Amniotic epithelial cell (primary cell): ENCODE results near the gene USP17L12.
"Not testable (repeated sequence)": the region's sequence is repeated elsewhere in the genome, so short reads cannot be mapped to it uniquely, and the experiment has no call there.

Experiments used
- DNase-seq: peaks from one replicate; pipeline ENCODE4 v3.0.0-alpha.2; 2010; ENCODE audit warnings: low read depth

The USP17L12 gene, protein sequence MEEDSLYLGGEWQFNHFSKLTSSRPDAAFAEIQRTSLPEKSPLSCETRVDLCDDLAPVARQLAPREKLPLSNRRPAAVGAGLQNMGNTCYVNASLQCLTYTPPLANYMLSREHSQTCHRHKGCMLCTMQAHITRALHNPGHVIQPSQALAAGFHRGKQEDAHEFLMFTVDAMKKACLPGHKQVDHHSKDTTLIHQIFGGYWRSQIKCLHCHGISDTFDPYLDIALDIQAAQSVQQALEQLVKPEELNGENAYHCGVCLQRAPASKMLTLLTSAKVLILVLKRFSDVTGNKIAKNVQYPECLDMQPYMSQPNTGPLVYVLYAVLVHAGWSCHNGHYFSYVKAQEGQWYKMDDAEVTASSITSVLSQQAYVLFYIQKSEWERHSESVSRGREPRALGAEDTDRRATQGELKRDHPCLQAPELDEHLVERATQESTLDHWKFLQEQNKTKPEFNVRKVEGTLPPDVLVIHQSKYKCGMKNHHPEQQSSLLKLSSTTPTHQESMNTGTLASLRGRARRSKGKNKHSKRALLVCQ

DNA sequence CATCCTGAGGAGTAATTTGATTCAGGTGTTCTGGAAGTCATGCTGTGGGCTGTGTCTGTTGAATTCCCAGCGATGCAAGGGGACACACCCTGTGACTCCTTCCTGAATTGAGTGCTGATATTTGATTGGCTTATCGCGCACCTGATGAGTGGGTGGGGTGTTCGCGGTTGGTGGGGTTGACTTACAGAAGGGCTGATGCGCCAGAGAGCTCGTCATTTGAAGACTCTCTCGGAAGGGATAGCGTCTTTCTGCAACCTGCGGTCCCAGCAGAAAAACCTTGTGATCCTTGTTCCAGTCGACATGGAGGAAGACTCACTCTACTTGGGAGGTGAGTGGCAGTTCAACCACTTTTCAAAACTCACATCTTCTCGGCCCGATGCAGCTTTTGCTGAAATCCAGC lies at the start of gene USP17L12:
Gene USP17L12, plus strand, starts transcription at position 301 of the 400 bp plus-strand sequence. Its CDS starts 0 bp downstream, at position 301.
- DNase-seq: not testable (repeated sequence)

DNA sequence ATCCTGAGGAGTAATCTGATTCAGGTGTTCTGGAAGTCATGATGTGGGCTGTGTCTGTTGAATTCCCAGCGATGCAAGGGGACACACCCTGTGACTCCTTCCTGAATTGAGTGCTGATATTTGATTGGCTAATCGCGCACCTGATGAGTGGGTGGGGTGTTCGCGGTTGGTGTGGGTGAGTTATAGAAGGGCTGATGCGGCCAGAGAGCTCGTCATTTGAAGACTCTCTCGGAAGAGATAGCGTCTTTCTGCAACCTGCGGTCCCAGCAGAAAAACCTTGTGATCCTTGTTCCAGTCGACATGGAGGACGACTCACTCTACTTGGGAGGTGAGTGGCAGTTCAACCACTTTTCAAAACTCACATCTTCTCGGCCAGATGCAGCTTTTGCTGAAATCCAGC lies 9.6 kb upstream of the USP17L12 start, which contains the start of gene USP17L10:
Gene USP17L10, plus strand, starts transcription at position 301 of the 400 bp plus-strand sequence. Its CDS starts 0 bp downstream, at position 301.
- DNase-seq: not testable (repeated sequence)

DNA sequence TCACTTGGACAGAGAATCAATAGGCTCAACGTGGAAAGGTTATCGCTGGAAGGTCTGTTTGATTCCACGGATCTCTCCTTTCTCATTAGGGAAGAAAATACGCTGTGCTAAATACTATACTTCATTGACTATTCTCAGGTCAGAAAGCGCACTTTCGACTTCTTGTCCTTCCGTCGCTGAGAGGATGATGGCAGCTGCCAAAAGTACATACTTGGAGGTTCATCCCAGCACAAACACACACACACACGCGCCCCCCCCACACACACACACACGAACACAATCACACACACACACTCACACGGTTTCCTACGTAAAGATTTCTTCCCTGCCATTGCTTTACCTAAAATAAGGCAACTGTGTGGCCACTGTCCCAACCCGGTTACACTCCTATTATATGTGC lies 5.3 kb upstream of the USP17L12 start:
- not testable (repeated sequence) for DNase-seq

DNA sequence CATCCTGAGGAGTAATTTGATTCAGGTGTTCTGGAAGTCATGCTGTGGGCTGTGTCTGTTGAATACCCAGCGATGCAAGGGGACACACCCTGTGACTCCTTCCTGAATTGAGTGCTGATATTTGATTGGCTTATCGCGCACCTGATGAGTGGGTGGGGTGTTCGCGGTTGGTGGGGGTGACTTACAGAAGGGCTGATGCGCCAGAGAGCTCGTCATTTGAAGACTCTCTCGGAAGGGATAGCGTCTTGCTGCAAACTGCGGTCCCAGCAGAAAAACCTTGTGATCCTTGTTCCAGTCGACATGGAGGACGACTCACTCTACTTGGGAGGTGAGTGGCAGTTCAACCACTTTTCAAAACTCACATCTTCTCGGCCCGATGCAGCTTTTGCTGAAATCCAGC lies 4.8 kb upstream of the USP17L12 start, which contains the start of gene USP17L11:
Gene USP17L11, plus strand, starts transcription at position 301 of the 400 bp plus-strand sequence. Its CDS starts 0 bp downstream, at position 301.
- not testable (repeated sequence) for DNase-seq

DNA sequence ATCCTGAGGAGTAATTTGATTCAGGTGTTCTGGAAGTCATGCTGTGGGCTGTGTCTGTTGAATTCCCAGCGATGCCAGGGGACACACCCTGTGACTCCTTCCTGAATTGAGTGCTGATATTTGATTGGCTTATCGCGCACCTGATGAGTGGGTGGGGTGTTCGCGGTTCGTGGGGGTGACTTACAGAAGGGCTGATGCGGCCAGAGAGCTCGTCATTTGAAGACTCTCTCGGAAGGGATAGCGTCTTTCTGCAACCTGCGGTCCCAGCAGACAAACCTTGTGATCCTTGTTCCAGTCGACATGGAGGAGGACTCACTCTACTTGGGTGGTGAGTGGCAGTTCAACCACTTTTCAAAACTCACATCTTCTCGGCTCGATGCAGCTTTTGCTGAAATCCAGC lies 4.6 kb downstream of the USP17L12 start, which contains the start of gene USP17L13:
Gene USP17L13, plus strand, starts transcription at position 301 of the 400 bp plus-strand sequence. Its CDS starts 0 bp downstream, at position 301.
- DNase-seq: not testable (repeated sequence)

DNA sequence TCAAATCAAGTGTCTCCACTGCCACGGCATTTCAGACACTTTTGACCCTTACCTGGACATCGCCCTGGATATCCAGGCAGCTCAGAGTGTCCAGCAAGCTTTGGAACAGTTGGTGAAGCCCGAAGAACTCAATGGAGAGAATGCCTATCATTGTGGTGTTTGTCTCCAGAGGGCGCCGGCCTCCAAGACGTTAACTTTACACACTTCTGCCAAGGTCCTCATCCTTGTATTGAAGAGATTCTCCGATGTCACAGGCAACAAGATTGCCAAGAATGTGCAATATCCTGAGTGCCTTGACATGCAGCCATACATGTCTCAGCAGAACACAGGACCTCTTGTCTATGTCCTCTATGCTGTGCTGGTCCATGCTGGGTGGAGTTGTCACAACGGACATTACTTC lies 10.3 kb downstream of the USP17L12 start:
- not testable (repeated sequence) for DNase-seq

DNA sequence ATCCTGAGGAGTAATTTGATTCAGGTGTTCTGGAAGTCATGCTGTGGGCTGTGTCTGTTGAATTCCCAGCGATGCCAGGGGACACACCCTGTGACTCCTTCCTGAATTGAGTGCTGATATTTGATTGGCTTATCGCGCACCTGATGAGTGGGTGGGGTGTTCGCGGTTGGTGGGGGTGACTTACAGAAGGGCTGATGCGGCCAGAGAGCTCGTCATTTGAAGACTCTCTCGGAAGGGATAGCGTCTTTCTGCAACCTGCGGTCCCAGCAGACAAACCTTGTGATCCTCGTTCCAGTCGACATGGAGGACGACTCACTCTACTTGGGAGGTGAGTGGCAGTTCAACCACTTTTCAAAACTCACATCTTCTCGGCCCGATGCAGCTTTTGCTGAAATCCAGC lies 14.1 kb downstream of the USP17L12 start, which contains the start of gene USP17L15:
Gene USP17L15, plus strand, starts transcription at position 301 of the 400 bp plus-strand sequence. Its CDS starts 0 bp downstream, at position 301.
- DNase-seq: not testable (repeated sequence)

DNA sequence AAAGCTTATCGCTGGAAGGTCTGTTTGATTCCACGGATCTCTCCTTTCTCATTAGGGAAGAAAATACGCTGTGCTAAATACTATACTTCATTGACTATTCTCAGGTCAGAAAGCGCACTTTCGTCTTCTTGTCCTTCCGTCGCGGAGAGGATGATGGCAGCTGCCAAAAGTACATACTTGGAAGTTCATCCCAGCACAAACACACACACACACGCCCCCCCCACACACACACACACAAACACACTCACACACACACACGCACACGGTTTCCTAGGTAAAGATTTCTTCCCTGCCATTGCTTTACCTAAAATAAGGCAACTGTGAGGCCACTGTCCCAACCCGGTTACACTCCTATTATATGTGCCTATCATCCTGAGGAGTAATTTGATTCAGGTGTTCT lies 18.5 kb downstream of the USP17L12 start:
- DNase-seq: not testable (repeated sequence)

DNA sequence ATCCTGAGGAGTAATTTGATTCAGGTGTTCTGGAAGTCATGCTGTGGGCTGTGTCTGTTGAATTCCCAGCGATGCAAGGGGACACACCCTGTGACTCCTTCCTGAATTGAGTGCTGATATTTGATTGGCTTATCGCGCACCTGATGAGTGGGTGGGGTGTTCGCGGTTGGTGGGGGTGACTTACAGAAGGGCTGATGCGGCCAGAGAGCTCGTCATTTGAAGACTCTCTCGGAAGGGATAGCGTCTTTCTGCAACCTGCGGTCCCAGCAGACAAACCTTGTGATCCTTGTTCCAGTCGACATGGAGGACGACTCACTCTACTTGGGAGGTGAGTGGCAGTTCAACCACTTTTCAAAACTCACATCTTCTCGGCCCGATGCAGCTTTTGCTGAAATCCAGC lies 23.6 kb downstream of the USP17L12 start, which contains the start of gene USP17L17:
Gene USP17L17, plus strand, starts transcription at position 301 of the 400 bp plus-strand sequence. Its CDS starts 0 bp downstream, at position 301.
- not testable (repeated sequence) for DNase-seq

DNA sequence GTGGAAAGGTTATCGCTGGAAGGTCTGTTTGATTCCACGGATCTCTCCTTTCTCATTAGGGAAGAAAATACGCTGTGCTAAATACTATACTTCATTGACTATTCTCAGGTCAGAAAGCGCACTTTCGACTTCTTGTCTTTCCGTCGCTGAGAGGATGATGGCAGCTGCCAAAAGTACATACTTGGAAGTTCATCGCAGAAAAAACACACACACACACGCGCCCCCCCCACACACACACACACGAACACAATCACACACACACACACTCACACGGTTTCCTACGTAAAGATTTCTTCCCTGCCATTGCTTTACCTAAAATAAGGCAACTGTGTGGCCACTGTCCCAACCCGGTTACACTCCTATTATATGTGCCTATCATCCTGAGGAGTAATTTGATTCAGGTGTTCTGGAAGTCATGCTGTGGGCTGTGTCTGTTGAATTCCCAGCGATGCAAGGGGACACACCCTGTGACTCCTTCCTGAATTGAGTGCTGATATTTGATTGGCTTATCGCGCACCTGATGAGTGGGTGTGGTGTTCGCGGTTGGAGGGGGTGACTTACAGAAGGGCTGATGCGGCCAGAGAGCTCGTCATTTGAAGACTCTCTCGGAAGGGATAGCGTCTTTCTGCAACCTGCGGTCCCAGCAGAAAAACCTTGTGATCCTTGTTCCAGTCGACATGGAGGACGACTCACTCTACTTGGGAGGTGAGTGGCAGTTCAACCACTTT lies 28.2 kb downstream of the USP17L12 start, which contains the start of gene USP17L18:
Gene USP17L18, plus strand, starts transcription at position 678 of the 728 bp plus-strand sequence. Its CDS starts 0 bp downstream, at position 678.
- DNase-seq: peak; percentile 0

DNA sequence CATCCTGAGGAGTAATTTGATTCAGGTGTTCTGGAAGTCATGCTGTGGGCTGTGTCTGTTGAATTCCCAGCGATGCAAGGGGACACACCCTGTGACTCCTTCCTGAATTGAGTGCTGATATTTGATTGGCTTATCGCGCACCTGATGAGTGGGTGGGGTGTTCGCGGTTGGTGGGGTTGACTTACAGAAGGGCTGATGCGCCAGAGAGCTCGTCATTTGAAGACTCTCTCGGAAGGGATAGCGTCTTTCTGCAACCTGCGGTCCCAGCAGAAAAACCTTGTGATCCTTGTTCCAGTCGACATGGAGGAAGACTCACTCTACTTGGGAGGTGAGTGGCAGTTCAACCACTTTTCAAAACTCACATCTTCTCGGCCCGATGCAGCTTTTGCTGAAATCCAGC lies 33.1 kb downstream of the USP17L12 start, which contains the start of gene USP17L19:
Gene USP17L19, plus strand, starts transcription at position 301 of the 400 bp plus-strand sequence. Its CDS starts 0 bp downstream, at position 301.
- not testable (repeated sequence) for DNase-seq

DNA sequence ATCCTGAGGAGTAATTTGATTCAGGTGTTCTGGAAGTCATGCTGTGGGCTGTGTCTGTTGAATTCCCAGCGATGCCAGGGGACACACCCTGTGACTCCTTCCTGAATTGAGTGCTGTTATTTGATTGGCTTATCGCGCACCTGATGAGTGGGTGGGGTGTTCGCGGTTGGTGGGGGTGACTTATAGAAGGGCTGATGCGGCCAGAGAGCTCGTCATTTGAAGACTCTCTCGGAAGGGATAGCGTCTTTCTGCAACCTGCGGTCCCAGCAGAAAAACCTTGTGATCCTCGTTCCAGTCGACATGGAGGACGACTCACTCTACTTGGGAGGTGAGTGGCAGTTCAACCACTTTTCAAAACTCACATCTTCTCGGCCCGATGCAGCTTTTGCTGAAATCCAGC lies 37.9 kb downstream of the USP17L12 start, which contains the start of gene USP17L20:
Gene USP17L20, plus strand, starts transcription at position 301 of the 400 bp plus-strand sequence. Its CDS starts 0 bp downstream, at position 301.
- DNase-seq: not testable (repeated sequence)

DNA sequence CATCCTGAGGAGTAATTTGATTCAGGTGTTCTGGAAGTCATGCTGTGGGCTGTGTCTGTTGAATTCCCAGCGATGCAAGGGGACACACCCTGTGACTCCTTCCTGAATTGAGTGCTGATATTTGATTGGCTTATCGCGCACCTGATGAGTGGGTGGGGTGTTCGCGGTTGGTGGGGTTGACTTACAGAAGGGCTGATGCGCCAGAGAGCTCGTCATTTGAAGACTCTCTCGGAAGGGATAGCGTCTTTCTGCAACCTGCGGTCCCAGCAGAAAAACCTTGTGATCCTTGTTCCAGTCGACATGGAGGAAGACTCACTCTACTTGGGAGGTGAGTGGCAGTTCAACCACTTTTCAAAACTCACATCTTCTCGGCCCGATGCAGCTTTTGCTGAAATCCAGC lies 42.6 kb downstream of the USP17L12 start, which contains the start of gene USP17L21:
Gene USP17L21, plus strand, starts transcription at position 301 of the 400 bp plus-strand sequence. Its CDS starts 0 bp downstream, at position 301.
- not testable (repeated sequence) for DNase-seq

DNA sequence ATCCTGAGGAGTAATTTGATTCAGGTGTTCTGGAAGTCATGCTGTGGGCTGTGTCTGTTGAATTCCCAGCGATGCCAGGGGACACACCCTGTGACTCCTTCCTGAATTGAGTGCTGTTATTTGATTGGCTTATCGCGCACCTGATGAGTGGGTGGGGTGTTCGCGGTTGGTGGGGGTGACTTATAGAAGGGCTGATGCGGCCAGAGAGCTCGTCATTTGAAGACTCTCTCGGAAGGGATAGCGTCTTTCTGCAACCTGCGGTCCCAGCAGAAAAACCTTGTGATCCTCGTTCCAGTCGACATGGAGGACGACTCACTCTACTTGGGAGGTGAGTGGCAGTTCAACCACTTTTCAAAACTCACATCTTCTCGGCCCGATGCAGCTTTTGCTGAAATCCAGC lies 47.4 kb downstream of the USP17L12 start, which contains the start of gene USP17L22:
Gene USP17L22, plus strand, starts transcription at position 301 of the 400 bp plus-strand sequence. Its CDS starts 0 bp downstream, at position 301.
- not testable (repeated sequence) for DNase-seq
